T-helper 22 cell (primary cell): ENCODE results near the gene PIGV.

ENCODE experiments used
- DNase-seq: peaks from one replicate; pipeline ENCODE4 v3.0.0-alpha.2; 2020; ENCODE audit warnings: low read depth

Gene PIGV

DNA sequence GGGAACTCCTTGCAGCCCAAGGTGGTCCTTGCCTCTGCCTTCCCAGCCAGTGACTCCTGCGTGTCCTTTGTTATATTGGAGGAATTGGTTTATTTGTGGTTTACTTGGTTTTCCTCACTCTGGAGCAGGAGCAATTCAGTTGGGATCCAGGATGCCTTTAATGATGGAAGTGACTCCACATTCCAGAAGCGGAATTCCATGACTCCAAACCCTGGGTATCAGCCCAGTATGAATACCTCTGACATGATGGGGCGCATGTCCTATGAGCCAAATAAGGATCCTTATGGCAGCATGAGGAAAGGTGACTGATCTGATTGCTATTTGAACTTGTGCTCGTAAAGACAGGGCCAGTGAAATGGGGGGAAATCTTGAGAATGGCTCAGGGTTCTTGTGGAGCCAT is 15.1 kb upstream of the PIGV start:
- no peak for DNase-seq

DNA sequence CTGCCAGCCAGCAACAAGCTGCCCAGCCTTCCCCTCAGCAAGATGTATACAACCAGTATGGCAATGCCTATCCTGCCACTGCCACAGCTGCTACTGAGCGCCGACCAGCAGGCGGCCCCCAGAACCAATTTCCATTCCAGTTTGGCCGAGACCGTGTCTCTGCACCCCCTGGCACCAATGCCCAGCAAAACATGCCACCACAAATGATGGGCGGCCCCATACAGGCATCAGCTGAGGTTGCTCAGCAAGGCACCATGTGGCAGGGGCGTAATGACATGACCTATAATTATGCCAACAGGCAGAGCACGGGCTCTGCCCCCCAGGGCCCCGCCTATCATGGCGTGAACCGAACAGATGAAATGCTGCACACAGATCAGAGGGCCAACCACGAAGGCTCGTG is 13.3 kb upstream of the PIGV start:
- DNase-seq = no peak

DNA sequence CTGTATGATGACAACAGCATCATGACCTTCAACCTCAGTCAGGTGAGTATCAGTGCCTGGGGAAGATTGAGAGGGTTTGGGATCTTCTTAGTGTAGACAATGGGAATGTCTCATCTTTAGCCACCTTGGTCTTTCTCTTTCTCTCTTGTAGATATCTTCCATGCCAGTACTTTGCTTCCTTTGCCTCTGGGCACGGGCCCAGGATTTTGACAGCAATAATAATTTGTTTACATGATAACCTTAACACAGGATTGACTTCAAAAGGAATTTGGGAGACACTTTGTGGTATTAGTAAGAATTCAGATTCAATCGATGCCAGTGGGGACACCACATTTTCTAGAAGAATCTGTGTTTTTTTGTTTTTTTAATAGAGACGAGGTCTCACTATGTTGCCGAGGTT is 12.1 kb upstream of the PIGV start:
- no peak for DNase-seq

GRCh38 chr1:26779098-26779668 is 8.6 kb upstream of the PIGV start:
- no peak for DNase-seq

GRCh38 chr1:26780344-26780957 is 7.3 kb upstream of the PIGV start:
- no peak for DNase-seq

GRCh38 chr1:26781206-26781825 is 6.4 kb upstream of the PIGV start:
- DNase-seq = no peak

GRCh38 chr1:26782521-26783212 is 5.1 kb upstream of the PIGV start:
- DNase-seq = no peak

- DNase-seq = no peak
Observed at GRCh38 chr1:26783646-26784022, 4.1 kb upstream of the PIGV start.

DNA sequence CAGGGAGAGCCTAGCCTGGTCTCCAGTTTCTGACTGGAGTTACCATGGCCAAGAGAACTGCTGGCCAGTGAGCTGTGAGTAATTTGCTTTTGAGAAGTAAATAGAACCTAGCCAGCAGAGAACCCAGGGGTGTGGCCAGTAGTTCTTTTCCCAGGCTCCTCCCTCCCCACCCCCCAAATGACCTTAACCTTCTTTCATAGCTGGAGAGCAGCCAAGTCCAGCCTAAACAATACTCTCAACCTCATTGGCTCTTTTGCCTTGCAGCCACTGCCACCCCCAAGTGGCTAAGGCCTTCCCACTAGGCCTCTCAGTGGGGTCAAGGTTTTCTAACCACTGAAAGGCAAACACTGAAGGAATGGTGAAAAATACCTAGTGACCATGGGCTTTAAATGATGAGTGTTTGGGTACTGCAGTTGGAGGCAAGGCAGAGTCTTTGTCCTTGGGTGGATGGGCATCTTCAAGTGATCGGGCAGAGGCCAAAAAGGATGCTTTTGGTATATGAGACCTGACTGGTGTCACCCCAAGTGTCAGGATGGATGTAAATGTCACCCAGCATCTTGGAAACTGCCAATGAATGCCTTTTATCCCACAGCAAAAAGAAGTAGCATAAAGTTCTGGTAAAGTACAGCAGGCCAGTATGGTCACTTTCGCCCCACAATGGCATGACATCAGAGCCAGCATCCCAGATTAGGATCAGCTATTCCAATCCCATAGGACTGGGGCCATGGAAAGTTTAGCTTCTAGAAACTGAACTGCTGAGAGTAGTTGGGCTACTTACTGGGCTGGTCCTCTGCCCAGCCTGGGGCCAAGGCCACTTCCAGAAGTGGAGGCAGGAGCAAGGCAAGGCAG is 3.5 kb upstream of the PIGV start:
- no peak for DNase-seq

DNA sequence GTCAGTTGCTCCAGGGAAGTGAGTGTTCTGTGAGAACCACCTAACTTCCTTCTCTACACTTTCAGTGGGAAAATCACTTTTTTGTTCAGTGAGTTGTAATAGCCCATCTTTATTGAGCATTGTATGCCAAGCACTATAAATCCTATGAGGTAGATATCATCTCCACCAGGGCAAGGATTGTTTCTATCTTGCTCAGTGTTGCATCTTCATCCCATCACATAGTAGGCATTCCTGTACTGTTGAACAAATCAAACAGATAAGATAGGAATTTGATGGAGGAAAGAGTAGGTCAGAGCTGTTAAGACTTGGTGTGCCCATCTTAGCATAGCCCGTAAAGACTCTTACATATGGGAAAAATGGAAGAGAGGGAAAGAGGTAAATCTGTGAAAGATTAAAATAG is 2.9 kb upstream of the PIGV start:
- no peak for DNase-seq

DNA sequence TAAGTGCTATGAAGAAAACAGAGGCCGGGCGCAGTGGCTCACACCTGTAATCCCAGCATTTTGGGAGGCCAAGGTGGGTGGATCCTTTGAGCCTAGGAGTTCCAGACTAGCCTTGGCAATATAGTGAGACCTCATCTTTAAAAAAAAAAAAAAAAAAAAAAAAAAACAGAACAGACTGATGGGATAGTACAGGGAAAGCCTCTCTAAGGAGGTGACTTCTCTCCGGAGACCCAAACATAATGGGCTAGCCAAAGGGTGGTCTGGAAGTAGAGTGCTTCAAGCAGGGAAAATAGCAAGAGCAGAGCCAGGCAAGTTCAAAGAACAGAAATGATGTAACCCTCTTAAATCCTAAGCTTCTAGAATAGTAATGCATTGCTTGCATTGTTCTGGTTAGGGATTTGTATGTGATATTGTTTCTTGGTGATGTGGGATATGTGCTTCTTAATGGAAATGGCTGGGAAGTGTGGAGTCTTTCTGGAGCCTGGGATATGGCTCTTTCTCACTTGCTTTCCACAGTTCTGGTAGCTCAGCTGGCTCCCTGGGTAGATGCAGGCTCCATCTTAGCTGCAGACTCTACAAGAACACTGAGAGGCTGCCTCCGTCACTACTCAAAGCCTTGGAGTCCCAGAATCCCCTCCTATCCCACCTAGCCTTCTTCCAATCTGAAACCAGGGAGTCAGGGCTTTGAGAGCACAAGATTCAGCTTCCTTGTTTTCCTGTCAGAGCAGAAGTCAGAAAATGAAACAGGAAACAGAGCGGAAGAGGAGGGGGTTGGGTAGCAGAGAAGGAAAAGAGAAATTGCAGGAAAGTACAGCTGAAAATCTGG is 1.9 kb upstream of the PIGV start:
- DNase-seq = no peak

DNA sequence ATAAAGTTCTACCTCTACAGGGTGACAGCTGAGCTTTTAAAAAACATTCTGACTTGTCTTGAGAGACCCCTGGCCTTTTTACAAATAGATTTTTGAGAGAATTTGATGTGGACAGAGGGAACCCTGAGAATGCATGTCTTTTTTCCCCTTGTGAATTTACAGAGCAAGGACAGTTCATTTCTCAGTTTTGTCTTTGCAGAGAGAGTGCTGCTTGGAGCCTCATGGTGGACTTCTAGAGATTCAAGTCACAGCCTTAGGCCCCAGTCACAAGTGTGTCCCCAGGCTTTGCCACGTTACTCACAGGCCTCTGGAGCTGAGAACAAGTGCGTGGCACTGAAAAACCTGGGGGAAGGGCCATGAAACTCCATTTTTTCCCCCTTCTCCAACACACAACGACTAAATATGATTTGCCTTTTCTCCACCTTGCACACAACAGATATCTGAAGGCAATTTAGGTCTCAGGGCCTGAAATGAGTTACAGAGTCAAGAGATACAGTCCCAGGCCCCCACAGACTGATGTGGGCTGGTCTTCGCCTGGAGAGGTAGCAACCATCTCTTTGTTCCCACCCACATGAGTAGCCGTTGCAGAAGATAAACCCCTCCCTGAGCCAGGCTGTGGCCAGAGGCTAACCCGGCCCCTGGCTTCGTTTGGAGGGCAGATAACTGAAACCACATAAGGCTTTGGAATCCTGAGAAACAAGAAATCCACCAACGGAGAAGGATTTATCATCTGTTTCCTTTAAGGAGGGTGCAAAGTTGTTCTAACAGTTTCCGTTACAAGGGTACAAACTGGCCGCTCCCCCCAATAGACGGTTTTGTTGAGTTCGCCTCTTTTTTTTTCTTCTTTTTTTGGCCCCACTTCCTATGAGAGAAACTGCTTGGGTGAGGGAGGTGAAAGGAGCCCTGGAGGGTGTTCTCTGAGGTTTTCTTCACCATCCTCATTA is 1.0 kb upstream of the PIGV start:
- no peak for DNase-seq

DNA sequence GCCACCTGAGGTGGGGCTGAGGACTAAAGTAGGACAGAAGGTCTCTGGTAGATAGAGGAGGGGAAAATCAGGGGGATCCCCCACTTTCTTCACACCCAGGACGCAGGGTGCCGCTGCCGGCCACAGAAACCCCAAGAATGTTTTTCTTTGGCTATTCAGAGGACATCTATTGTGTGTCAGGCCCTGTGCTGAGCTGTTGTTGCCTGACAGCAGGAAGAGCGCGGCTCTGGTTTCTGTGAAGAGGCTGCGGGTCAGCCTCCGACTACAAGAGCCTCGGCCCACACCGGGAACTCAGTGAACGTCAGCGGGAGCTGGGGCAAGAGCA is 407 bp upstream of the PIGV start:
- peak; percentile 58 for DNase-seq

GRCh38 chr1:26788515-26788785 is 700 bp downstream of the PIGV start:
- DNase-seq = no peak

DNA sequence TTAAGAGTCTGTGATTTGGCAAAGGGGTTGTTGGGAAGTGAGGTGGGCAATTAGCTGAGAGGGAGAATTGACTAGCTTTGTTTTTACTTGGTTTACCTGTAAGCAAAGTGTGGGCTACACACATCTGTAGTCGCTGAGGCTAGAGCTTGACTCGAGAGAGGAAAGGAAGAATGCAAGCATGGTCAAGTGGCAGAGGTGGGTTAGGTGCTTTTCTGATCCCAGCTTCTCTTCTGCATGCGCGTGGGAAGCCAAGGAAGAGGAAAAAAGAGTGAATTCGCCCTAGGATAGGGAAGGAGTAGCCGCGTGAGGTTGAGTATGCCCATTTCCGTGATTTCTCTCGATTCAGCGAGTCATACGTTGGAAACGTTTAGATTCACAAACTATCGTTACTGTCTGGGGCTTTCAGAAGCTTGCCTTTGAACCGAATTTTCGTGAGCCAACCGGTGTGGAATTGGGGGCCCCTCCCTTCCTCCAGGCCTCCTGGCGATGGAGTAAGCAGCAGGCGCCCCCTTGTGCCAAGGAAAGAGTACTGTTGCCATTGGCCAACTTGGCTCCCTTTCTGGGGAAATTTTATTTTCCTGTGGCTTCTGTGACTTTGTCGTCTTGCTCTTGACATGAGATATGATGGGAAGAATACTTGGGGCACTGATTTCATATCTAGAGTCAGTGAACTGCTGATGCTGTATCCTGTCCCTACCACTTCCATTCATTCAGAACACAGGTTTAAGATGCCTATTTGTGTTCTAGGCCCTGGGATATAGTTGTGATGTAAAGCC is 1.3 kb downstream of the PIGV start:
- DNase-seq = peak; percentile 75

DNA sequence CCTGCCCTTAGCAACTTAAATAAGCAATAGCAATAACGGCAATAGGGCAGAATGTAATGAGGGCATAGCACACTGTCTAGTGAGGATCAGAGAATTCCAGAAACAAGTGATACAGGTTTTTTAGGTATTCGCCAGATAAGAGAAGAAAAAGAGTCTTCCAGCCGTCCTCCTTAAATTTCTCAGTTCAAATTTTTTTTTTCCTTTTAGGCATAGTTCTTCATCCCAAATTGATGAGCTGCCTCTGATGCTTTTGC is 1.8 kb downstream of the PIGV start:
- no peak for DNase-seq

GRCh38 chr1:26789931-26790330 is 2.2 kb downstream of the PIGV start:
- no peak for DNase-seq

DNA sequence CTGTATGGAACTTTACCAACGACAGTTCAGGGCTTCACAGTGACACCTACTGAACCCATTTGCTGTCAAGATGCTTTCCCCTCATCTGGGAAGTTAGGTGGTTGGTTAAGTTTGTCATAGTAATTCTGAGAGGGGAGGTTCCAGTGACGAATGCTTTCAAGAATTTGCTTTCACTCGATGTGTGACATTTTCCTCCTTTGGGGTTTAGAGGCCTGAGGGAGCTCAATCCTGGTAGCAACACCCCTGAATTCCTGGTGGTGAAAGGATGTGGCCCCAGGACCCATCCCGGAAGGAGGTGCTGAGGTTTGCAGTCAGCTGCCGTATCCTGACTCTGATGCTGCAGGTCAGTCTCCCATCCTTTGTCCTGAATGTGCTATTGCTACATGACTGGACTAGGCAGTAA is 2.8 kb downstream of the PIGV start:
- no peak for DNase-seq

GRCh38 chr1:26791148-26791547 is 3.4 kb downstream of the PIGV start:
- DNase-seq = no peak

- DNase-seq = no peak
Observed at GRCh38 chr1:26791626-26792025, 3.9 kb downstream of the PIGV start.
